ENCODE data around the gene FHIT. TPM values are rescaled to one million over a fixed set of nuclear protein-coding genes. Genes with fewer than 3 reads are reported as not detected.

FHIT gene
- total RNA-seq, 2 donors from 2014 or later = 2.9 to 12.2 TPM

DNA sequence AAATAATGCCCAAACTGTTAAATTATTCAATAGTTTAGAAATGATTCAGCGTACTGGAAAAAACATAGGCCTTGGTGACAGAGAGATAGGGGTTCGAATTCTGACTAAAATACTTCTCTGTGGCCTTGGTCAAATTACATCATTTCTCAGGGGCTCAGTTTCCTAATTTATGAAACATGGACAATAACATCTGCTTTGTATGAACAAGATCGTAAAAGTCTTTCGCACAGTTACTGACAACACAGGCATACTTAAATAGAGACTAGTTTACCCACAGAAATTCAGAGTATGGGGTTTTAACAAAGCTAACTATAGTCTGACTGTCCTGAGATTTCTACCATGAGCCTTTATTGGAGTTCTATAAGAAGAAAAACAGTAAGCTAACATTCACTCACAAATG is 440.4 kb downstream of the FHIT start:
- no peak overlapping the region for H3K27ac Mint-ChIP-seq
- H3K27me3 Mint-ChIP-seq = no peaks in the 10 kb centered on the region
- H3K36me3 Mint-ChIP-seq (ENCODE audit: low read depth) = no peaks in the 10 kb centered on the region

GRCh38 chr3:60809857-60810610 is 441.2 kb downstream of the FHIT start:
- no peak overlapping the region for H3K4me3 Mint-ChIP-seq
- no peak for ATAC-seq (replicated peaks)
- H3K27ac Mint-ChIP-seq = no peak overlapping the region
- H3K4me1 Mint-ChIP-seq = no peaks in the 10 kb centered on the region
- no peaks in the 10 kb centered on the region for H3K27me3 Mint-ChIP-seq
- H3K9me3 Mint-ChIP-seq = no peaks in the 10 kb centered on the region
- H3K36me3 Mint-ChIP-seq (ENCODE audit: low read depth) = no peaks in the 10 kb centered on the region

More for the DNA sequence above, 440.4 kb downstream of the FHIT start:
- H3K4me1 Mint-ChIP-seq = no peaks in the 10 kb centered on the region
- no peak for ATAC-seq (replicated peaks)
- no peak overlapping the region for H3K4me3 Mint-ChIP-seq
- H3K9me3 Mint-ChIP-seq = no peaks in the 10 kb centered on the region

- Mint-ChIP-seq H3K4me3 (no peak overlapping the region), H3K36me3 (ENCODE audit: low read depth) (no peaks in the 10 kb centered on the region), H3K4me1 (no peaks in the 10 kb centered on the region), H3K9me3 (no peaks in the 10 kb centered on the region), H3K27ac (no peak overlapping the region), H3K27me3 (no peaks in the 10 kb centered on the region)
- no peak for ATAC-seq (replicated peaks)
Observed at GRCh38 chr3:60803216-60804173, 447.8 kb downstream of the FHIT start.

GRCh38 chr3:60801307-60801706 is 449.9 kb downstream of the FHIT start:
- ATAC-seq (replicated peaks) = no peak
- no peaks in the 10 kb centered on the region for H3K9me3 Mint-ChIP-seq
- no peaks in the 10 kb centered on the region for H3K4me1 Mint-ChIP-seq
- no peak overlapping the region for H3K4me3 Mint-ChIP-seq
- no peaks in the 10 kb centered on the region for H3K27me3 Mint-ChIP-seq
- H3K27ac Mint-ChIP-seq = no peak overlapping the region
- H3K36me3 Mint-ChIP-seq (ENCODE audit: low read depth) = no peaks in the 10 kb centered on the region

GRCh38 chr3:60798456-60798855 is 452.8 kb downstream of the FHIT start:
- Mint-ChIP-seq H3K27me3 (no peaks in the 10 kb centered on the region), H3K4me1 (no peaks in the 10 kb centered on the region), H3K27ac (no peak overlapping the region), H3K9me3 (no peaks in the 10 kb centered on the region), H3K36me3 (ENCODE audit: low read depth) (no peaks in the 10 kb centered on the region), H3K4me3 (no peak overlapping the region)
- ATAC-seq (replicated peaks) = no peak

DNA sequence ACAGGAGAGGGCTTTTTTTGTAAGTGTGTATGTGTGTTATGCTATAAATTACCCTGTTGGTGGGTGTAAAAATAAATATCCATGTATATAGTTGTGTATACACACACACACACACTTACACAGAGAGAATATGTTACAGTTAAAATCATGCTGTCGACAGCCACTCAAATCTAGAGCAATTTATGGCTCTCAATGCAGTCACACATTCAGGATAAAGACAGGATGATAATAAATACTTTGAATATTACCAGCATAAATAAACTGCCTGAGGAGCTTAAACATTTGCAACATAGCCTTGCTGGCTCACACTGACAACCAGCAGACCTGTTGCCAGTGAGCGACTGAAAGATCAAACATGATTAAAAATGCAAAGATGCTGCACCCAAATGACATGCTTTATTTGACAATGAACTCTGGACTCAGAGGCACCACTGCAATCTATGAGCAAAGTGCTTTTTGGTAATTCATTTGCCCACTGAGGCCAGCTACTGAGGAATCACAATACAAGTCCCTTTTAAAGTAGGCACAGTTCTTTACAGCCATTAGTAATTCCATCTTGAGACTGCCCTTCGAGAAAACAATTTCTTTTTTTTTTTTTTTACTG is 458.9 kb downstream of the FHIT start:
- Mint-ChIP-seq H3K4me3 (no peak overlapping the region), H3K4me1 (no peaks in the 10 kb centered on the region), H3K27ac (no peak overlapping the region), H3K27me3 (no peaks in the 10 kb centered on the region), H3K9me3 (no peaks in the 10 kb centered on the region), H3K36me3 (ENCODE audit: low read depth) (no peaks in the 10 kb centered on the region)
- no peak for ATAC-seq (replicated peaks)

GRCh38 chr3:60788185-60788584 is 463.1 kb downstream of the FHIT start:
- no peaks in the 10 kb centered on the region for H3K4me1 Mint-ChIP-seq
- H3K4me3 Mint-ChIP-seq = no peak overlapping the region
- no peaks in the 10 kb centered on the region for H3K36me3 Mint-ChIP-seq (ENCODE audit: low read depth)
- peaks cover under 1% of the 10 kb centered on the region for H3K9me3 Mint-ChIP-seq
- no peaks in the 10 kb centered on the region for H3K27me3 Mint-ChIP-seq
- no peak for ATAC-seq (replicated peaks)
- H3K27ac Mint-ChIP-seq = no peak overlapping the region

DNA sequence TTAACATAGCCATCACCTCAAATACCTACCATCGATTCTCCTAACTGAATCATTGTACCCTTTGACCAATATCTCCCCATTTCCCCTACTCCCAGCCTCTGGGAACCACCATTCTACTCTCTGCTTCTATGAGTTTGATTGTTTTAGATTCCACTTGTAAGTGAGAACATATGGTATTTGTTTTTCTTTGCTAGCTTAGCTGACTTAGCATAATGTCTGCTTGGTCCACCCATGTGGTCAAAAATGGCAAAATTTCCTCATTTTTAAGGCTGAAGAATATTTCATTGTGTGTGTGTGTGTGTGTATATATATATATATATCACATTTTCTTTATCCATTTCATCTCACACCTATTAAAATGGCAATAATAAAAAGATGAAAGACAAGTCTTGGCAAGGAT is 469.3 kb downstream of the FHIT start:
- H3K4me1 Mint-ChIP-seq = no peaks in the 10 kb centered on the region
- H3K27me3 Mint-ChIP-seq = no peaks in the 10 kb centered on the region
- ATAC-seq (replicated peaks) = no peak
- peaks cover 4% of the 10 kb centered on the region for H3K9me3 Mint-ChIP-seq
- H3K27ac Mint-ChIP-seq = no peak overlapping the region
- no peaks in the 10 kb centered on the region for H3K36me3 Mint-ChIP-seq (ENCODE audit: low read depth)
- H3K4me3 Mint-ChIP-seq = no peak overlapping the region

- Mint-ChIP-seq H3K27ac (no peak overlapping the region), H3K4me3 (no peak overlapping the region), H3K9me3 (peaks cover 4% of the 10 kb centered on the region), H3K4me1 (no peaks in the 10 kb centered on the region), H3K27me3 (no peaks in the 10 kb centered on the region), H3K36me3 (ENCODE audit: low read depth) (no peaks in the 10 kb centered on the region)
- no peak for ATAC-seq (replicated peaks)
Observed at GRCh38 chr3:60779637-60780036, 471.6 kb downstream of the FHIT start.

- Mint-ChIP-seq H3K9me3 (no peaks in the 10 kb centered on the region), H3K27me3 (no peaks in the 10 kb centered on the region), H3K36me3 (ENCODE audit: low read depth) (no peaks in the 10 kb centered on the region), H3K27ac (no peak overlapping the region), H3K4me1 (no peaks in the 10 kb centered on the region), H3K4me3 (no peak overlapping the region)
- no peak for ATAC-seq (replicated peaks)
Observed at GRCh38 chr3:60775985-60776384, 475.3 kb downstream of the FHIT start.

GRCh38 chr3:60774617-60775016 is 476.6 kb downstream of the FHIT start:
- Mint-ChIP-seq H3K9me3 (no peaks in the 10 kb centered on the region), H3K36me3 (ENCODE audit: low read depth) (no peaks in the 10 kb centered on the region), H3K27ac (no peak overlapping the region), H3K4me3 (no peak overlapping the region), H3K27me3 (no peaks in the 10 kb centered on the region), H3K4me1 (no peaks in the 10 kb centered on the region)
- ATAC-seq (replicated peaks) = no peak

DNA sequence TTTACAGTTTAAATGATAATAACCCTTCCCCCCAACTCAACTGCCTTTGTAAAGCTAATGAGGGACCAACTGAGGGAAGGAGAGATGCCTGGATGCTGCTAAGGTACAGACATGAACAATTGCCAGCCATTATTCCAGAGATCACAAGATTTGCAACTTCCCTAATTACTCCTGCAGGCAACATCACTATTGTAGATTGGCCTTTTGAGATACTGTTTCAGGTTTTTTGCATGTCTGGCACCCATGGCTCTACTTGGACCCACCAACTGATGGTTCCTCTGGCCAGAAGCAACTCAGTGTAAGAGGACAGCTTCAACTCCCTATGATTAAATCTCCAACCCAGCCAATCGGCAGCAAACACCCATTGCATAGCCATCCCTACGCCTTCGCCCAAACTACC is 478.7 kb downstream of the FHIT start:
- no peak overlapping the region for H3K4me3 Mint-ChIP-seq
- no peaks in the 10 kb centered on the region for H3K36me3 Mint-ChIP-seq (ENCODE audit: low read depth)
- H3K9me3 Mint-ChIP-seq = no peaks in the 10 kb centered on the region
- no peaks in the 10 kb centered on the region for H3K4me1 Mint-ChIP-seq
- H3K27ac Mint-ChIP-seq = no peak overlapping the region
- no peak for ATAC-seq (replicated peaks)
- H3K27me3 Mint-ChIP-seq = no peaks in the 10 kb centered on the region

DNA sequence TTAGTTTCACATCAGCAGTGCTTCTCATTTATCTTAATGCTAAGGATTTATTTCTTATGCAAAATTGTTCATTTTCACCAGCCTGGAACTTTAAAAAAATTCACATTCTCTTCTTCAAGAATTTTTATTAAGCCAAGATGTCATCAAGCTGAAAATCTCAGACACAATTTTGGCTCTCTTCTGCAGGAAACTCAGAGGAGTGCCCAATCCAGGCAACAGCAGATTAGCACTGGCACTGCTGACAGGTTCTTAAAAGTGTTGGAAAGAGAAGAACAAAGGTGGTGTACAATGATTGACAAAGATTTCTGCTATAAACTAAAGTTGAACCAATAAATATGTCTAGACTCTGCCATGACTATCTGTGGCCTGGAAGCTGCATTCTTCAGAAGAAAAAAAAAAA is 479.5 kb downstream of the FHIT start:
- Mint-ChIP-seq H3K9me3 (no peaks in the 10 kb centered on the region), H3K27me3 (no peaks in the 10 kb centered on the region), H3K4me1 (no peaks in the 10 kb centered on the region), H3K4me3 (no peak overlapping the region), H3K36me3 (ENCODE audit: low read depth) (no peaks in the 10 kb centered on the region), H3K27ac (no peak overlapping the region)
- ATAC-seq (replicated peaks) = no peak

DNA sequence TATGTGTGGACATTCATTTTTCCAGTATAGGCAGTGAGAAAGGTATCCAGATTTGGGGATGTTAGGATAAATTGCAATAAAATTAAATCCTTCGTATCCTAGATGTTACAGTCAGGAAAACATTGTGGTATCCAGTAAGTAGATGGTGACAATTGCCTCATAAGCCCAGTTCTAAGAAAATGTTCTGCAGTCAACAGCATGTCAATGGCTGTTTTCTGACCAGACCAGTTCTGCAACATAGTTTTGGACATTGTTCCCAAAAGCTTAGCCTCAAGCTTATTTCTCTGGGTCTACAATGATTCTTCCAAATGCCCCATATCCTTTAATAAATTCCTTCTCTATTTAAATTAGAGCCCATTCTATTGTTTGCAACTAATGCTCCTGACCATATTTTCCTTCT is 480.7 kb downstream of the FHIT start:
- no peaks in the 10 kb centered on the region for H3K27me3 Mint-ChIP-seq
- ATAC-seq (replicated peaks) = no peak
- no peak overlapping the region for H3K4me3 Mint-ChIP-seq
- H3K36me3 Mint-ChIP-seq (ENCODE audit: low read depth) = no peaks in the 10 kb centered on the region
- H3K9me3 Mint-ChIP-seq = no peaks in the 10 kb centered on the region
- no peaks in the 10 kb centered on the region for H3K4me1 Mint-ChIP-seq
- H3K27ac Mint-ChIP-seq = no peak overlapping the region

DNA sequence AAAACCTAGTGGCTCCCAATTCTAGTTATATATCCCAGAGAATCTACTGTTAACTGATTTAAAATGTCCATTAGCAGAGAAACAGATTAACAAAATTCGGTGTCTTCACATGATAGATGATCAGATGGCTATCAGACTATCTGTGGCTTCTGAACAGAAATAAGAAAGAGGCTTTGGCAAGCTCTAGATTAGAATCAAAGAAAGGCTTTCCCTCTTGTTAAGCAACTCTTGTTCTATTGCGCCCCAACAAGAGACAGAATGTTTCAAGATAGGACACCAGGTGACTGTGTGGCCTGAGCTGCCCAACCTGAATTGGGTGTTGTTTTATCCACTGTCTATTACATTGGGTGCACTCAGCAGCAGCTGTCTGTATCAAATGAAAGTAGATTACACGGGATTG is 483.7 kb downstream of the FHIT start:
- H3K27ac Mint-ChIP-seq = no peak overlapping the region
- no peak overlapping the region for H3K4me3 Mint-ChIP-seq
- no peaks in the 10 kb centered on the region for H3K9me3 Mint-ChIP-seq

More for the DNA sequence above, 483.7 kb downstream of the FHIT start:
- ATAC-seq (replicated peaks) = no peak
- H3K4me1 Mint-ChIP-seq = no peaks in the 10 kb centered on the region
- no peaks in the 10 kb centered on the region for H3K27me3 Mint-ChIP-seq
- H3K36me3 Mint-ChIP-seq (ENCODE audit: low read depth) = no peaks in the 10 kb centered on the region
